LNCaP clone FGC (cell line): ENCODE results near the gene NME1.
A peak's percentile ranks its signal among the peaks of the same experiment; 100 is the strongest.
"Not testable (repeated sequence)": the region's sequence is repeated elsewhere in the genome, so short reads cannot be mapped to it uniquely, and the experiment has no call there.

Experiments used
- DNase-seq: peaks from one replicate; pipeline ENCODE4 v3.0.0-alpha.2; 2011; ENCODE audit warnings: low read depth
- H3K4me3 ChIP-seq: 2 replicates; pipeline ENCODE4 v1.5.1; 2011; ENCODE audit warnings: mild to moderate bottlenecking, low read depth, low read length, control low read depth
- CTCF ChIP-seq: IDR thresholded peaks from 2 replicates; pipeline ENCODE4 v1.5.1; 2012; ENCODE audit warnings: mild to moderate bottlenecking; ENCODE audit not compliant: control insufficient read depth, insufficient read depth; ENCODE audit errors: extremely low read depth

The NME1 gene

GRCh38 chr17:51165680-51166197, 12.4 kb downstream of the NME1 start:
- H3K4me3 ChIP-seq: peak overlapping the region; percentile 88
- TF ChIP-seq CTCF: no peak
- DNase-seq: no peak

GRCh38 chr17:51166198-51166986, 13.0 kb downstream of the NME1 start, which contains the start of gene NME2:
NME2 (plus strand) TSS chr17:51166411; CDS start chr17:51166831, 420 bp downstream.
- peak within 1 kb of the TSS; percentile 88 for H3K4me3 ChIP-seq
- peak; percentile 45 for DNase-seq
- 0 out of 2 replicates have a peak, but pooled peaks have one; percentile 12 for TF ChIP-seq CTCF

GRCh38 chr17:51166987-51167931, 13.9 kb downstream of the NME1 start:
- H3K4me3 ChIP-seq: peak overlapping the region; percentile 88
- TF ChIP-seq CTCF: peak; percentile 76
- DNase-seq: no peak

- no peak overlapping the region for H3K4me3 ChIP-seq
- TF ChIP-seq CTCF: no peak
Measured at GRCh38 chr17:51169340-51169739, 16.0 kb downstream of the NME1 start.

GRCh38 chr17:51170736-51171135, 17.4 kb downstream of the NME1 start:
- no peak for DNase-seq
- no peak for TF ChIP-seq CTCF
- no peak overlapping the region for H3K4me3 ChIP-seq

More at GRCh38 chr17:51169340-51169739, 16.0 kb downstream of the NME1 start:
- DNase-seq: no peak

GRCh38 chr17:51172030-51172429, 18.7 kb downstream of the NME1 start:
- not testable (repeated sequence) for H3K4me3 ChIP-seq, DNase-seq

- TF ChIP-seq CTCF: no peak
- no peak overlapping the region for H3K4me3 ChIP-seq
- no peak for DNase-seq
Measured at GRCh38 chr17:51180486-51180885, 27.1 kb downstream of the NME1 start.
